Endothelial cell of umbilical vein (primary cell): ENCODE measurements around the gene PPEF2. TPM values are rescaled to one million over a fixed set of nuclear protein-coding genes. Genes with fewer than 3 reads are reported as not detected.
"Not testable (repeated sequence)": the region's sequence is repeated elsewhere in the genome, so short reads cannot be mapped to it uniquely, and the experiment has no call there.

Experiments used
- BruUV-seq: library from RNA; stranded (reverse); fragments of 400-500 nt; replicated peaks from 2 replicates; lab custom pipeline; 2021; lab: Mats Ljungman, UMichigan
- CTCF ChIA-PET: fragments of 300-600, 350-600 bp; sonication (Branson Sonifier 250); formaldehyde crosslinking; loops from one replicate; lab custom pipeline; 2021; ENCODE audit warnings: antibody characterized with exemption, inconsistent platforms; lab: Charles Lee
- POLR2A ChIA-PET: fragments of 300-600, 350-600 bp; sonication (Branson Sonifier 250); formaldehyde crosslinking; loops from one replicate; lab custom pipeline; 2021; ENCODE audit warnings: antibody characterized with exemption, inconsistent platforms; lab: Charles Lee
- DNase-seq: peaks from one replicate; pipeline ENCODE4 v3.0.0-alpha.2; 2011; ENCODE audit warnings: low read depth, low spot score
- FAIRE-seq: peaks from 2 replicates; lab custom pipeline; 2011; peaks lifted over from hg19 to GRCh38; lab: Jason Lieb, UNC
- H2AFZ ChIP-seq: 2 replicates; pipeline ENCODE4 v1.6.0; 2012; ENCODE audit warnings: low read depth, low read length, control low read depth, inconsistent platforms
- H3K27ac ChIP-seq: 2 replicates; pipeline ENCODE4 v1.5.1; 2011; ENCODE audit warnings: low read depth, mild to moderate bottlenecking, control low read depth, low read length, moderate library complexity; ENCODE audit not compliant: insufficient read depth
- H3K27me3 ChIP-seq, 2 experiments: 2 replicates each; pipeline versions ENCODE4 v1.6.0 to v1.6.1; 2011; ENCODE audit warnings: low read length in 2 of 2, mixed read lengths in 1 of 2; ENCODE audit not compliant: control insufficient read depth in 2 of 2, insufficient read depth in 2 of 2
- H3K36me3 ChIP-seq, 2 experiments: 2 replicates in 1 of 2; 3 replicates in 1 of 2; pipeline ENCODE4 v1.5.1; 2011; ENCODE audit warnings: low read length in 2 of 2, mild to moderate bottlenecking in 1 of 2, moderate library complexity in 1 of 2; ENCODE audit not compliant: control insufficient read depth in 2 of 2, insufficient read depth in 2 of 2; ENCODE audit errors: extremely low read depth in 1 of 2
- H3K4me1 ChIP-seq: 3 replicates; pipeline ENCODE4 v1.5.1; 2011; ENCODE audit warnings: mild to moderate bottlenecking, low read length; ENCODE audit not compliant: control insufficient read depth, insufficient read depth; ENCODE audit errors: extremely low read depth
- H3K4me2 ChIP-seq: 2 replicates; pipeline ENCODE4 v1.6.1; 2011; ENCODE audit warnings: low read length, control low read depth, mixed read lengths; ENCODE audit not compliant: insufficient read depth
- H3K4me3 ChIP-seq, 3 experiments: fragments of 200-600 bp in 1 of 3; sonication (generic), shearing (Covaris generic) in 1 of 3; replicated peaks in 1 of 3; 2 replicates each; pipeline ENCODE4 v1.5.1; 2011 to 2016; ENCODE audit warnings: control low read depth in 3 of 3, low read length in 3 of 3, mild to moderate bottlenecking in 2 of 3, inconsistent platforms in 1 of 3, low read depth in 1 of 3, moderate library complexity in 1 of 3; ENCODE audit not compliant: insufficient read depth in 1 of 3
- H3K79me2 ChIP-seq: 2 replicates; pipeline ENCODE4 v1.6.0; 2012; ENCODE audit warnings: low read length, inconsistent platforms; ENCODE audit not compliant: control insufficient read depth, insufficient read depth
- H3K9ac ChIP-seq: replicated peaks from 2 replicates; pipeline ENCODE3; 2011; ENCODE audit warnings: low read length, control low read depth; ENCODE audit not compliant: insufficient read depth; ENCODE audit errors: extremely low read depth
- H3K9me1 ChIP-seq: replicated peaks from 3 replicates; pipeline ENCODE4 v1.6.0; 2011; ENCODE audit warnings: mild to moderate bottlenecking, low read length; ENCODE audit not compliant: control insufficient read depth, insufficient read depth; ENCODE audit errors: extremely low read depth
- H3K9me3 ChIP-seq: replicated peaks from 2 replicates; pipeline ENCODE4 v1.5.1; 2012; ENCODE audit warnings: low read length, inconsistent platforms; ENCODE audit not compliant: control insufficient read depth, insufficient read depth
- H4K20me1 ChIP-seq: replicated peaks from 2 replicates; pipeline ENCODE3; 2011; ENCODE audit warnings: mild to moderate bottlenecking, low read length; ENCODE audit not compliant: control insufficient read depth, insufficient read depth; ENCODE audit errors: extremely low read depth
- CTCF ChIP-seq, 2 donors: IDR thresholded peaks; 1 replicate in 1 of 2; 2 replicates in 1 of 2; pipeline ENCODE4 v1.5.1; 2011; ENCODE audit warnings: low read length in 2 of 2, mild to moderate bottlenecking in 2 of 2, moderate library complexity in 2 of 2, control low read depth in 1 of 2, inconsistent platforms in 1 of 2, low read depth in 1 of 2; ENCODE audit not compliant: insufficient read depth in 1 of 2; ENCODE audit errors: extremely low read depth in 1 of 2
- FOS ChIP-seq: IDR thresholded peaks from 2 replicates; pipeline ENCODE4 v1.6.1; 2011; ENCODE audit warnings: mild to moderate bottlenecking, low read length, moderate library complexity, borderline replicate concordance; ENCODE audit not compliant: insufficient read depth
- GATA2 ChIP-seq: IDR thresholded peaks from 2 replicates; pipeline ENCODE4 v1.7.0; 2011; ENCODE audit warnings: low read depth, mild to moderate bottlenecking, moderate library complexity, mixed read lengths, low read length; ENCODE audit not compliant: insufficient read length, insufficient read depth
- POLR2AphosphoS5 ChIP-seq: IDR thresholded peaks from 2 replicates; pipeline ENCODE4 v1.6.1; 2012; ENCODE audit warnings: low read depth, mild to moderate bottlenecking, control low read depth, low read length, moderate library complexity; ENCODE audit not compliant: insufficient read depth
- dilution Hi-C: fragments of 300-500 bp; cut with MboI; formaldehyde crosslinking; loops from one replicate; pipeline ENCODE4 v1.15.0; 2019; ENCODE audit warnings: low sequenced_read_pairs; ENCODE audit not compliant: extremely low pct_ligation_motif_present
- intact Hi-C: fragments of 100-400 bp; cut with micrococcal nuclease; formaldehyde crosslinking; loops from one replicate; pipeline ENCODE4 v1.10.0; 2022
- polyA plus RNA-seq, 4 experiments: library from polyadenylated mRNA; depleted of rRNA in 3 of 4; stranded (reverse) in 3 of 4; unstranded in 1 of 4; fragments of >200 nt; gene quantifications; 2 replicates each; pipeline versions ENCODE4 v1.2.1 to v1.2.3, GENCODE V29; 2011 to 2012; ENCODE audit warnings: missing spikeins in 1 of 4
- total RNA-seq: library from RNA; stranded (reverse); gene quantifications from 2 replicates; pipeline ENCODE4 v1.2.3, GENCODE V29; 2021
- TF ChIP-seq, protein P1 (sequence below): IDR thresholded peaks from 2 replicates; pipeline ENCODE4 v1.6.1; 2011; ENCODE audit not compliant: insufficient read depth, insufficient read length

The PPEF2 gene
- total and polyA plus RNA-seq, 2 donors (not counting 3 experiments of a cell fraction or from before 2014, with no cell fraction given): 0.23 TPM; not detected in 1

DNA sequence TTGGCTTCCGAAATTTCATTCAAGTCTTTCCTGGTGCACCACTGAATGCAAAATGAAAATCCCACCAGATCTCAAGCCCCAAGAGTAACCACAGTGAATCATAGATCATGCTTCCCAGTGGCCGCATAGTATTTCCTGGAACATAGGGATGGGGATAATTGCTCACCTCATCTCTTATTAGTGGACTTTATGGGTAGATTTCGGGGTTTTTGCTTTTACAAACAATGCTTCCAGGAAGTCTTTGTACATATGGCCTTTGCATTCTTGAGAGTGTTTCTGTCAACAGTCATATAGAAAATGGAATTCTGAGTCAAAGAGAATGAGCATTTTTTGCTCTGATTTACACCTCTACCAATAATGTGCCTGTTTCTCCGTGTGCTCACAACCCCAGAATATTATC, 53.4 kb downstream of the PPEF2 start:
- Histone ChIP-seq H3K9me1 (no peaks in the 10 kb centered on the region), H3K9ac (no peak overlapping the region), H3K9me3 (no peaks in the 10 kb centered on the region), H3K36me3 (no peaks in the 10 kb centered on the region), H2AFZ (peak overlapping the region; percentile 30), H3K4me1 (peaks cover 15% of the 10 kb centered on the region), H4K20me1 (no peaks in the 10 kb centered on the region), H3K4me2 (no peak overlapping the region), H3K27me3 (no peaks in the 10 kb centered on the region), H3K79me2 (no peaks in the 10 kb centered on the region), H3K27ac (no peak overlapping the region), H3K4me3 (no peak overlapping the region)
- intact Hi-C loops: loop anchor here (1.0 to 5.0 kb wide), 5 partner anchors 125 to 917 kb away; partner anchors contain the start of genes G3BP2, PARM1 and USO1
- ChIA-PET CTCF (interaction anchor here (1.0 to 1.9 kb wide), 6 partner anchors 16 to 279 kb away, joined by 3 to 24 read pairs (median 16); no protein-coding TSS in a partner anchor), POLR2A (no interaction called here)
- TF ChIP-seq FOS (no peak), GATA2 (no peak), POLR2AphosphoS5 (no peak)
- TF ChIP-seq, protein P1, sequence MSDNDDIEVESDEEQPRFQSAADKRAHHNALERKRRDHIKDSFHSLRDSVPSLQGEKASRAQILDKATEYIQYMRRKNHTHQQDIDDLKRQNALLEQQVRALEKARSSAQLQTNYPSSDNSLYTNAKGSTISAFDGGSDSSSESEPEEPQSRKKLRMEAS: no peak
- dilution Hi-C loops: no loop called here
- FAIRE-seq: no peak
- DNase-seq: peak; percentile 15
- BruUV-seq: no TSS peak

GRCh38 chr4:75848171-75848760, 54.0 kb downstream of the PPEF2 start:
- H3K9ac ChIP-seq: peak overlapping the region; percentile 19
- H4K20me1 ChIP-seq, H3K79me2 ChIP-seq, H3K9me1 ChIP-seq, BruUV-seq, H3K27me3 ChIP-seq, H3K27ac ChIP-seq, H3K4me2 ChIP-seq, H3K36me3 ChIP-seq, H3K4me3 ChIP-seq, dilution Hi-C loops, H3K9me3 ChIP-seq: not testable (repeated sequence)
- ChIA-PET POLR2A (interaction anchor here (1.0 kb wide), 1 partner anchor 123 kb away, joined by 3 read pairs; no protein-coding TSS in a partner anchor), CTCF (interaction anchor here (0.6 to 2.3 kb wide), 48 partner anchors 8 to 976 kb away, joined by 3 to 24 read pairs (median 5); partner anchors contain the start of genes CDKL2, ODAPH and USO1)
- DNase-seq: peak; percentile 85
- intact Hi-C loops: loop anchor here (1.0 to 5.0 kb wide), 5 partner anchors 124 to 916 kb away; partner anchors contain the start of genes G3BP2, PARM1 and USO1
- peak overlapping the region; percentile 89 for H2AFZ ChIP-seq
- FAIRE-seq: peak; percentile 92
- peak; percentile 52 to 62 for TF ChIP-seq CTCF (IDR thresholded peaks at IDR 0.05; ENCODE audit: extremely low read depth in 1 of 2, insufficient read depth in 1 of 2, low read depth in 1 of 2, low read length in 2 of 2)
- H3K4me1 ChIP-seq: peaks cover 15% of the 10 kb centered on the region
